ENCODE data around the gene TRAK2. TPM values are rescaled to one million over a fixed set of nuclear protein-coding genes. Genes with fewer than 3 reads are reported as not detected.

The TRAK2 gene
- total RNA-seq, 1 experiment from 2014 or later, result 15.2 TPM

DNA sequence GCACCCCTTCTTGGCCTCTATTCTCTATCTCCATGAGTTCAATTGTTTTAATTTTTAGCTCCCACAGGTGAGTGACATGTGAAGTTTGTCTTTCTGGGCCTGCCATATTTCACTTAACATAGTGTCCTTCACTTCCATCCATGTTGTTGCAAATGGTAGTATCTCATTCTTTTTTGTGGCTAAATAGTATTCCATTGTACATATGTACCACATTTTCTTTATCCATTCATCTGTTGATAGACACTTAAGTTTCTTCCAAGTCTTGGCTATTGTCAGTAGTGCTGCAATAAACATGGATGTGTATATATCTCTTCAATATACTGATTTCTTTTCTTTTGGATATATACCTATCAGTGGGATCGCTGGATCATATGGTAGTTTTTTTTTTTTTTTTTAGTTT lies 9.3 kb upstream of the TRAK2 start:
- POLR2A ChIA-PET, result no interaction called here
- BruUV-seq (replicated peaks), result no TSS peak
- no peak overlapping the region for H2AFZ ChIP-seq (ENCODE audit: low read depth, low read length, poor library complexity, severe bottlenecking)
- TF ChIP-seq, protein P1, sequence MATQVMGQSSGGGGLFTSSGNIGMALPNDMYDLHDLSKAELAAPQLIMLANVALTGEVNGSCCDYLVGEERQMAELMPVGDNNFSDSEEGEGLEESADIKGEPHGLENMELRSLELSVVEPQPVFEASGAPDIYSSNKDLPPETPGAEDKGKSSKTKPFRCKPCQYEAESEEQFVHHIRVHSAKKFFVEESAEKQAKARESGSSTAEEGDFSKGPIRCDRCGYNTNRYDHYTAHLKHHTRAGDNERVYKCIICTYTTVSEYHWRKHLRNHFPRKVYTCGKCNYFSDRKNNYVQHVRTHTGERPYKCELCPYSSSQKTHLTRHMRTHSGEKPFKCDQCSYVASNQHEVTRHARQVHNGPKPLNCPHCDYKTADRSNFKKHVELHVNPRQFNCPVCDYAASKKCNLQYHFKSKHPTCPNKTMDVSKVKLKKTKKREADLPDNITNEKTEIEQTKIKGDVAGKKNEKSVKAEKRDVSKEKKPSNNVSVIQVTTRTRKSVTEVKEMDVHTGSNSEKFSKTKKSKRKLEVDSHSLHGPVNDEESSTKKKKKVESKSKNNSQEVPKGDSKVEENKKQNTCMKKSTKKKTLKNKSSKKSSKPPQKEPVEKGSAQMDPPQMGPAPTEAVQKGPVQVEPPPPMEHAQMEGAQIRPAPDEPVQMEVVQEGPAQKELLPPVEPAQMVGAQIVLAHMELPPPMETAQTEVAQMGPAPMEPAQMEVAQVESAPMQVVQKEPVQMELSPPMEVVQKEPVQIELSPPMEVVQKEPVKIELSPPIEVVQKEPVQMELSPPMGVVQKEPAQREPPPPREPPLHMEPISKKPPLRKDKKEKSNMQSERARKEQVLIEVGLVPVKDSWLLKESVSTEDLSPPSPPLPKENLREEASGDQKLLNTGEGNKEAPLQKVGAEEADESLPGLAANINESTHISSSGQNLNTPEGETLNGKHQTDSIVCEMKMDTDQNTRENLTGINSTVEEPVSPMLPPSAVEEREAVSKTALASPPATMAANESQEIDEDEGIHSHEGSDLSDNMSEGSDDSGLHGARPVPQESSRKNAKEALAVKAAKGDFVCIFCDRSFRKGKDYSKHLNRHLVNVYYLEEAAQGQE (IDR thresholded peaks at IDR 0.05; ENCODE audit: low read depth), result no peak
- TF ChIP-seq EZH2 (IDR thresholded peaks at IDR 0.05) (no peak), TCF7L2 (IDR thresholded peaks at IDR 0.05; ENCODE audit: borderline replicate concordance, extremely low read depth, insufficient read depth, insufficient read length) (no peak), SRF (IDR thresholded peaks at IDR 0.05; ENCODE audit: low read depth) (no peak), ELF1 (IDR thresholded peaks at IDR 0.05; ENCODE audit: borderline replicate concordance, low read depth) (no peak), SIN3A (IDR thresholded peaks at IDR 0.05; ENCODE audit: low read depth) (no peak), YY1 (IDR thresholded peaks at IDR 0.05; ENCODE audit: extremely low read depth, insufficient replicate concordance, low read depth, low read length) (no peak), RAD21 (IDR thresholded peaks at IDR 0.05; ENCODE audit: low read depth) (no peak), POLR2A (IDR thresholded peaks at IDR 0.05; ENCODE audit: borderline replicate concordance, extremely low read depth, insufficient read depth, insufficient read length) (no peak), ZFX (IDR thresholded peaks at IDR 0.05) (no peak), CBX3 (IDR thresholded peaks at IDR 0.05; ENCODE audit: low read depth) (no peak), CEBPB (IDR thresholded peaks at IDR 0.05; ENCODE audit: low read depth) (no peak), EZH2phosphoT487 (IDR thresholded peaks at IDR 0.05; ENCODE audit: borderline replicate concordance) (no peak), SP1 (IDR thresholded peaks at IDR 0.05; ENCODE audit: low read depth) (no peak), FOSL1 (IDR thresholded peaks at IDR 0.05; ENCODE audit: low read depth) (no peak), JUND (IDR thresholded peaks at IDR 0.05) (no peak)
- TF ChIP-seq, protein P2, sequence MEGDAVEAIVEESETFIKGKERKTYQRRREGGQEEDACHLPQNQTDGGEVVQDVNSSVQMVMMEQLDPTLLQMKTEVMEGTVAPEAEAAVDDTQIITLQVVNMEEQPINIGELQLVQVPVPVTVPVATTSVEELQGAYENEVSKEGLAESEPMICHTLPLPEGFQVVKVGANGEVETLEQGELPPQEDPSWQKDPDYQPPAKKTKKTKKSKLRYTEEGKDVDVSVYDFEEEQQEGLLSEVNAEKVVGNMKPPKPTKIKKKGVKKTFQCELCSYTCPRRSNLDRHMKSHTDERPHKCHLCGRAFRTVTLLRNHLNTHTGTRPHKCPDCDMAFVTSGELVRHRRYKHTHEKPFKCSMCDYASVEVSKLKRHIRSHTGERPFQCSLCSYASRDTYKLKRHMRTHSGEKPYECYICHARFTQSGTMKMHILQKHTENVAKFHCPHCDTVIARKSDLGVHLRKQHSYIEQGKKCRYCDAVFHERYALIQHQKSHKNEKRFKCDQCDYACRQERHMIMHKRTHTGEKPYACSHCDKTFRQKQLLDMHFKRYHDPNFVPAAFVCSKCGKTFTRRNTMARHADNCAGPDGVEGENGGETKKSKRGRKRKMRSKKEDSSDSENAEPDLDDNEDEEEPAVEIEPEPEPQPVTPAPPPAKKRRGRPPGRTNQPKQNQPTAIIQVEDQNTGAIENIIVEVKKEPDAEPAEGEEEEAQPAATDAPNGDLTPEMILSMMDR (IDR thresholded peaks at IDR 0.05 in 2 of 3, conservative IDR thresholded peaks at IDR 0.05 in 1 of 3; ENCODE audit: borderline replicate concordance in 1 of 3, insufficient read depth in 1 of 3, low read depth in 2 of 3, low read length in 2 of 3), result no peak
- TF ChIP-seq, protein P3, sequence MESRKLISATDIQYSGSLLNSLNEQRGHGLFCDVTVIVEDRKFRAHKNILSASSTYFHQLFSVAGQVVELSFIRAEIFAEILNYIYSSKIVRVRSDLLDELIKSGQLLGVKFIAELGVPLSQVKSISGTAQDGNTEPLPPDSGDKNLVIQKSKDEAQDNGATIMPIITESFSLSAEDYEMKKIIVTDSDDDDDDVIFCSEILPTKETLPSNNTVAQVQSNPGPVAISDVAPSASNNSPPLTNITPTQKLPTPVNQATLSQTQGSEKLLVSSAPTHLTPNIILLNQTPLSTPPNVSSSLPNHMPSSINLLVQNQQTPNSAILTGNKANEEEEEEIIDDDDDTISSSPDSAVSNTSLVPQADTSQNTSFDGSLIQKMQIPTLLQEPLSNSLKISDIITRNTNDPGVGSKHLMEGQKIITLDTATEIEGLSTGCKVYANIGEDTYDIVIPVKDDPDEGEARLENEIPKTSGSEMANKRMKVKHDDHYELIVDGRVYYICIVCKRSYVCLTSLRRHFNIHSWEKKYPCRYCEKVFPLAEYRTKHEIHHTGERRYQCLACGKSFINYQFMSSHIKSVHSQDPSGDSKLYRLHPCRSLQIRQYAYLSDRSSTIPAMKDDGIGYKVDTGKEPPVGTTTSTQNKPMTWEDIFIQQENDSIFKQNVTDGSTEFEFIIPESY (IDR thresholded peaks at IDR 0.05; ENCODE audit: extremely low read depth, insufficient replicate concordance, low read length), result no peak
- TF ChIP-seq, protein P4, sequence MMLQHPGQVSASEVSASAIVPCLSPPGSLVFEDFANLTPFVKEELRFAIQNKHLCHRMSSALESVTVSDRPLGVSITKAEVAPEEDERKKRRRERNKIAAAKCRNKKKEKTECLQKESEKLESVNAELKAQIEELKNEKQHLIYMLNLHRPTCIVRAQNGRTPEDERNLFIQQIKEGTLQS (IDR thresholded peaks at IDR 0.05), result no peak
- TF ChIP-seq, protein P5, sequence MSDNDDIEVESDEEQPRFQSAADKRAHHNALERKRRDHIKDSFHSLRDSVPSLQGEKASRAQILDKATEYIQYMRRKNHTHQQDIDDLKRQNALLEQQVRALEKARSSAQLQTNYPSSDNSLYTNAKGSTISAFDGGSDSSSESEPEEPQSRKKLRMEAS (IDR thresholded peaks at IDR 0.05), result no peak
- H3K27ac ChIP-seq (ENCODE audit: low read depth, low read length), result no peak overlapping the region
- no peaks in the 10 kb centered on the region; a peak in 1 of 4 replicates for H3K9me3 ChIP-seq (ENCODE audit: control insufficient read depth in 1 of 2, insufficient read depth in 1 of 2, low read depth in 1 of 2, low read length in 2 of 2)
- no peak overlapping the region for H3K4me3 ChIP-seq (replicated peaks in 1 of 2; ENCODE audit: low read depth in 1 of 2, low read length in 2 of 2)
- no peaks in the 10 kb centered on the region; a peak in 1 of 4 replicates for H3K36me3 ChIP-seq (ENCODE audit: control insufficient read depth in 1 of 2, insufficient read depth in 2 of 2, low read length in 2 of 2)
- no peak overlapping the region for H3K9ac ChIP-seq (ENCODE audit: low read length)
- no peaks in the 10 kb centered on the region for H3K9me2 ChIP-seq (ENCODE audit: insufficient read depth)
- no peak overlapping the region for H3K4me2 ChIP-seq (ENCODE audit: low read length)
- no peaks in the 10 kb centered on the region for H3K79me2 ChIP-seq (ENCODE audit: insufficient read depth, low read length)
- DNase-seq (ENCODE audit: low read depth, low spot score) (no peak), ATAC-seq (no peak)
- H4K20me1 ChIP-seq (ENCODE audit: insufficient read depth), result no peaks in the 10 kb centered on the region
- no peaks in the 10 kb centered on the region for H3K27me3 ChIP-seq (ENCODE audit: insufficient read depth, low read length)
- intact Hi-C loops (cut with micrococcal nuclease), result no loop called here
- RAD21 ChIA-PET (ENCODE audit: low non-redundant PET in 1 of 2, low total read pairs in 2 of 2, uncharacterized antibody in 2 of 2, unreplicated experiment in 2 of 2), result no interaction called here
- H3K4me1 ChIP-seq (ENCODE audit: control insufficient read depth in 1 of 2, insufficient read depth in 2 of 2, low read length in 2 of 2), result peaks cover 0 to 1% of the 10 kb centered on the region in 2 experiments; a peak in 1 of 4 replicates
- CTCF ChIA-PET, result no interaction called here
